ENCODE data around the gene SH3GLB2. TPM values are rescaled to one million over a fixed set of nuclear protein-coding genes. Genes with fewer than 3 reads are reported as not detected.
A peak's percentile ranks its signal among the peaks of the same experiment; 100 is the strongest.

The SH3GLB2 gene
- total RNA-seq = 49.0 TPM

DNA sequence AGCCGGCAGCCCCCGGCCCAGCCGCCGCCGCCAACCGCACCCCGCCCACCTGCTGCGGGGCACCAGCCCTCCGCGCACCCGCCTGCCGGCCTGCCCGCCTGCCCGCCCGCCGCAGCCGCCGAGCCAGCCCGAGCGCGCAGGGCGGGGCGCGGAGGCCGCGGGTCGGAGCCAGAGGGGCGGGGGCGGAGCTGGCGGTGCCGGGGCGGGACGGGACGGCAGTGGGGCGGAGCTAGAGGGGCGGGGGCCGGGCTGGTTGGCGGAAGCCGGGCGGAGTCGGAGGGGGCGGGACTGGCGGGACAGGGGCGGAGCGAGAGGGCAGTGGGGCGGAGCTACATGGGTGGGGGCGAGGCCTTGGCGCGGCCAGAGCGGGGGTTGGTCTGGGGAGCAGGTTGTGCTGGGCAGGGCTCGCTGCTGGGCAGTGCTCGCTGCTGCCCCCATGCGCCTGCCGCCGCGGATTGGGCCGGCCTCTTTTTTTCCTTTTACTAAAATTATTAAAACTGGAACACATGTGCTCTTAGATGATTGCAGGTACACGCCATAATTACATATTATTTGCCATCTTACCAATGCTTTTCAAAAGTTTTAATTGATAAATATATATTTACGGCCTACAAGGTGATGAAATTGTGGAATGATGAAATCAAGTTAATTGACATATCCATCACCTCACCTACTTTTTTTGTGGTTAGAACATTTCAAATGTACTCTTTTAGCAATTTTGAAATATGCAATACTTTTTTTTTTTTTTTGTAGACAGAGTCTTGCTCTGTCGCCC is at the start of gene SH3GLB2:
TSS of gene SH3GLB2 (minus strand) at position 140 of the 775 bp plus-strand sequence. CDS start 177 bp downstream, outside the sequence.
- peak; percentile 84 to 92 (median 91) for DNase-seq (ENCODE audit: low read depth in 2 of 3, low spot score in 2 of 3)

GRCh38 chr9:129077236-129077635 is 49.1 kb upstream of the SH3GLB2 start:
- no peak for DNase-seq (ENCODE audit: low read depth in 2 of 3, low spot score in 2 of 3)

DNA sequence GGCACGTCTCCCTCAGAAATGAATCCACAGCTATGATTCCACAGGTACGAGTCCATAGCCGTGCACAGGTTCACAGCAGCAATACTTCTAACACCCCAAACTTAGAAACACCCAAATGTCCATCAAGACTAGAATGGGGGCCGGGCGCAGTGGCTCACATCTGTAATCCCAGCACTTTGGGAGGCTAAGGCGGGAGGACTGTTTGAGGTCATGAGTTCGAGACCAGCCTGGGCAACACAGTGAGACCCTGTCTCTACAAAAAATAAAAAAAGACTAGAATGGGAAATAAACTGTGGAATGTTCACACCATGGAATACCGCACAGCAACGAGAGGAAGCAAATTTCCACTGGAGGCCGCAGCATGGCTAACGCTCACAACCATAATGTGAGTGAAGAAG is 48.5 kb upstream of the SH3GLB2 start:
- no peak for DNase-seq (ENCODE audit: low read depth in 2 of 3, low spot score in 2 of 3)

DNA sequence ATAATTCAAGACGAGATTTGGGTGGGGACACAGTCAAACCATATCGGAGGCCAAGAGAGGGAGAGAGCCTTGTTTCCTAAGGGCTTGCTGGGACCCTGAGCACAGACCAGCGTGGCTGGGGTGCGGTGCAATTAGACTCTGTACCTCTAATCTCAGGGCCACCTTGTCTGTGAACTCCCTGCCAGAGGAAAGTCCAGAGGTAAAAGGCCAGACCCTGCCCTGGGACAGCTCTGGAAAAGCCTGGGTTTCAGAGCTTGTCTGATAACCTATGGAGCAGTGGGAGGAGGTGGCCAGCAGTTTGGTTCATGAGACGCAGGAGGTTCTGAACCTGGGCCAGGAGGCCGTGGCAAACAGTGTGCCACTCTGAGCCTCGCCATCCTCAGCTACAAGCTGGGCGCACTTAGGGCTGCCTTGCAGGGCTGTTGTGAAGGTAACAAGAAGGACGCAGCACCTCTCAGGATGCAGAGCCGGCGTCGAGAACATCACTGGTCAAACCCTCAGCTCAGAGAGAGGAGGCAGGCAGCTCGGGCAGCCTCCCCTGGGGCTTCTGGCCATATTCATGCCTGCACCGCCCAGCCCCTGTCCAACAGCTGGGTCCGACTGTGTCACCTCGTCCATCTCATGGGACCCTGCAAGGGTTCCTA is 48.0 kb upstream of the SH3GLB2 start:
- DNase-seq (ENCODE audit: low read depth in 2 of 3, low spot score in 2 of 3) = no peak

DNA sequence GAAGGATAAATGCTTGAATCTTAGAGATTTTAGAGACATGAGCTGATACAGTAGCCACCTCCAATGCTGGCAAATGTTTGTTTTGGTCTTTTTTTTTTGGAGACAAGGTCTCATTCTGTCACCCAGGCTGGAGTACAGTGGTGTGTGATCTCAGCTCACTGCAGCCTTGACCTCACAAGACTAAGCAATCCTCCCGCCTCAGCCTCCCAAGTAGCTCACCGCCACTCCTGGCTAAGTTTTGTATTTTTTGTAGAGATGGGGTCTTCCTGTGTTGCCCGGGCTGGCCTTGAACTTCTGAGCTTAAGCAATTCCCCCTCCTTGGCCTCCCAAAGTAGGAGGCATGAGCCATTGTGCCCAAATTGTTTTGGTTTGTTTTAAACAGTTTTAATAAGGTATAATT is 46.0 kb upstream of the SH3GLB2 start:
- DNase-seq (ENCODE audit: low read depth in 2 of 3, low spot score in 2 of 3) = no peak

- no peak for DNase-seq (ENCODE audit: low read depth in 2 of 3, low spot score in 2 of 3)
These were observed 45.3 kb upstream of the SH3GLB2 start for GRCh38 chr9:129073404-129073803.

GRCh38 chr9:129072171-129072570 is 44.0 kb upstream of the SH3GLB2 start:
- DNase-seq (ENCODE audit: low read depth in 2 of 3, low spot score in 2 of 3) = no peak

GRCh38 chr9:129071526-129072126 is 43.5 kb upstream of the SH3GLB2 start:
- peak in 2 of 3 donors; percentile 23 to 43 for DNase-seq (ENCODE audit: low read depth in 2 of 3, low spot score in 2 of 3)

- DNase-seq (ENCODE audit: low read depth in 2 of 3, low spot score in 2 of 3) = no peak
These were observed 42.8 kb upstream of the SH3GLB2 start for GRCh38 chr9:129070696-129071525.

- DNase-seq (ENCODE audit: low read depth in 2 of 3, low spot score in 2 of 3) = no peak
These were observed 41.9 kb upstream of the SH3GLB2 start for GRCh38 chr9:129069862-129070641.

DNA sequence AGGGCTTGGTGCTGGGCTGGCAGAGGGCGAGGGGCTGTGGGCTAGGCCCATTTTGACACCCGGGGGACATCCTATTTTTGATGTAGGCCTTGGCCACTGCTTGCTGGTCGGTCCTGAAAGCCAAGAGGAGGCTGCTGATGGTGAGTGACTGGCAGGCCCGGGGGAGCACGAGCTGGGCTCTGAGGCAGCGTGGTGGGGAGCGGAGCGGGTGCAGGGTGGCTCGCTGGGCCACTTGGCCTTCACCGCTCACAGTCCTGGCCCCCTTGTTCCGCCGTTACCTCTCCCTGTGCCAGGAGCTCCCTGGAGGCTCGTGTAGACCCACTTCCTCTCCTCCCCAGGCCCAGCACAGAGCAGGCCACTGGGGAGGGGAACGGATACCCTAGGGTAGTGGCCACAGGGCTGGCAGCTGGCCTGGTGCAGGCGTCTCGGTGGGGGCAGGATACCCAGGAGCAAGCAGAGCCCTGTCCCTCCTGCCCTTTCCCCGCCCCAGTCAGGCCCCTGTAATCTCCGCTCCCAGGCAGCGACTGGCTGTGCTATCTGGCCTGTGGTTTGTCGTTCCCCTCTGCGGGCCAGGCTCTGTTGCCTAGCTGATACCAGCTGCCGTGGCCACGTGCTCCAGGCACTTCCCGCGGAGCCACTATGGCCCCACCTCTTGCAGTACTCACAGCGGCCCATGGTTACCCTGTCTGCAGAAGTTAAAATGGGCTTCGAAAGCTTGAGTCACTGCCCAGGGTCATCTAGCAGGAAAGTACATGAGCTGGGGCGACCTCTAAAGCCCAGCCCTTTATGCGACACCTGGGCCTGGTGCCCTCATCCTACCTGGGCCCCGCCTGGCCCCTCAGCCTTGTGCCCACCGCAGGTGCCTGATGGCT is 41.1 kb upstream of the SH3GLB2 start:
- DNase-seq (ENCODE audit: low read depth in 2 of 3, low spot score in 2 of 3) = peak; percentile 13 to 98 (median 96)

- no peak for DNase-seq (ENCODE audit: low read depth in 2 of 3, low spot score in 2 of 3)
These were observed 40.0 kb upstream of the SH3GLB2 start for GRCh38 chr9:129068110-129068509.

- DNase-seq (ENCODE audit: low read depth in 2 of 3, low spot score in 2 of 3) = no peak
These were observed 36.4 kb upstream of the SH3GLB2 start for GRCh38 chr9:129064499-129064908.

DNA sequence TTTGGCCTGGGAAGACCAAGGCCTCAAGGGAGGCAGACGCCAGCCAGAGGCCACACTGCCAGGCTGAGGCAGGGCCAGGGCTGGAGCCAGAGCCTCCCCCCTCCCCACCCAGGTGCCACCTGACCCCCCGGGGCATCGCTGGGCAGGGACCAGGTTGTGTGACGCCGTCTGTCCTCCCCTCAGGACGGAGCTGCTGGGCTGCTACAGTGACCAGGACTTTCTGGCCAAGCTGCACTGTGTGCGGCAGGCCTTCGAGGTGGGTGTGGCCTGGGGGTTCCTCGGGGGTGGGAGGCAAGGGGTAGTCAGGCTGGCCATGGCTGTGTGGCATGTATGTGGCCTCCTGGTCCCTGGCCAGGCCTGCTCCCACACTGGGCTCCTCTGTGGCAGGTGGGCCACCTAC is 34.9 kb upstream of the SH3GLB2 start:
- DNase-seq (ENCODE audit: low read depth in 2 of 3, low spot score in 2 of 3) = no peak

- no peak for DNase-seq (ENCODE audit: low read depth in 2 of 3, low spot score in 2 of 3)
These were observed 32.9 kb upstream of the SH3GLB2 start for GRCh38 chr9:129060991-129061390.

- no peak for DNase-seq (ENCODE audit: low read depth in 2 of 3, low spot score in 2 of 3)
These were observed 32.0 kb upstream of the SH3GLB2 start for GRCh38 chr9:129059796-129060785.

DNA sequence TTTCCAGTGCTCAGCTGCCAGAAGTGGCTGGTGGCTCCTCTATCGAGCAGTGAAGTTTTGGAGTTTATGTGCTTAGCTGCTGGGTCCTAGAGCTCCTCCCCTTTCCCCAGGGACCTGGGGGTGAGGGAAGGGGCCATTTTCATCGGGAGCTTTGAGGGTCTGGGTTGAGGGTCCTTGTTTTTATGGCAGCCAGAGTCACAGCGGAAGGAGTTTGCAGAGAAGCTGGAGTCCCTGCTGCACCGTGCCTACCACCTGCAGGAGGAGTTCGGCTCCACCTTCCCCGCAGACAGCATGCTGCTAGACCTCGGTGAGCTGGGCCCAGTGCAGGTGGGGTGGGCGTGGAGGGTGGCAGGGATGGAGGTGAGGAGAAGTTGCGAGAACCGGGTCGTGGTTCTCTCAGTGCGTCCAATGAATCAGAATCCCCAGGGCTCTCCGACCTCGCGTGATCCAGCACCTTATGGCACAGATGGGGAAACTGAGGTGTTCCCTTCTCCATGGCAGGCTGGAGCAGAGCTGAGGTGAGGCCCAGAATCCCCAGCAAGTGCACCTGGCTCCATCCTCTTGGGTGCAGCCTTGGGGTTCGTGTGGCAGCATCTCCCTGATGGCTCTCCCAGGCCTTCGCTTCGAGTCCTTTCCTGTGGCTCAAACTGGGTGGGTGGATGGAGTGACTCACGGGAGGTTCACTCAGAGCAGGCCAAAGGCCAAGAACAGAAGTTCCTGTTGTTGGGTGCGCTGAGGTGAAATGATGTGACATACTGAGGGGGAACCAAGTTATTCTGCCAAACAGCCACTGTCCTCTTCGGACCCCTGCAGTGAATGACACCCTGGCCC is 31.0 kb upstream of the SH3GLB2 start:
- DNase-seq (ENCODE audit: low read depth in 2 of 3, low spot score in 2 of 3) = no peak
